Measurements from ENCODE around the gene CNRIP1. TPM values are rescaled to one million over a fixed set of nuclear protein-coding genes. Genes with fewer than 3 reads are reported as not detected.

CNRIP1 gene
- total RNA-seq, 1 experiment from 2014 or later: not detected

- TF ChIP-seq RAD21 (IDR thresholded peaks at IDR 0.05; ENCODE audit: low read depth) (no peak), EGR1 (IDR thresholded peaks at IDR 0.05; ENCODE audit: low read depth) (no peak), ELF1 (IDR thresholded peaks at IDR 0.05; ENCODE audit: borderline replicate concordance, low read depth) (no peak), FOSL1 (IDR thresholded peaks at IDR 0.05; ENCODE audit: low read depth) (no peak)
- TF ChIP-seq, protein P1, sequence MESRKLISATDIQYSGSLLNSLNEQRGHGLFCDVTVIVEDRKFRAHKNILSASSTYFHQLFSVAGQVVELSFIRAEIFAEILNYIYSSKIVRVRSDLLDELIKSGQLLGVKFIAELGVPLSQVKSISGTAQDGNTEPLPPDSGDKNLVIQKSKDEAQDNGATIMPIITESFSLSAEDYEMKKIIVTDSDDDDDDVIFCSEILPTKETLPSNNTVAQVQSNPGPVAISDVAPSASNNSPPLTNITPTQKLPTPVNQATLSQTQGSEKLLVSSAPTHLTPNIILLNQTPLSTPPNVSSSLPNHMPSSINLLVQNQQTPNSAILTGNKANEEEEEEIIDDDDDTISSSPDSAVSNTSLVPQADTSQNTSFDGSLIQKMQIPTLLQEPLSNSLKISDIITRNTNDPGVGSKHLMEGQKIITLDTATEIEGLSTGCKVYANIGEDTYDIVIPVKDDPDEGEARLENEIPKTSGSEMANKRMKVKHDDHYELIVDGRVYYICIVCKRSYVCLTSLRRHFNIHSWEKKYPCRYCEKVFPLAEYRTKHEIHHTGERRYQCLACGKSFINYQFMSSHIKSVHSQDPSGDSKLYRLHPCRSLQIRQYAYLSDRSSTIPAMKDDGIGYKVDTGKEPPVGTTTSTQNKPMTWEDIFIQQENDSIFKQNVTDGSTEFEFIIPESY (IDR thresholded peaks at IDR 0.05; ENCODE audit: extremely low read depth, insufficient replicate concordance, low read length): no peak
- TF ChIP-seq, protein P2, sequence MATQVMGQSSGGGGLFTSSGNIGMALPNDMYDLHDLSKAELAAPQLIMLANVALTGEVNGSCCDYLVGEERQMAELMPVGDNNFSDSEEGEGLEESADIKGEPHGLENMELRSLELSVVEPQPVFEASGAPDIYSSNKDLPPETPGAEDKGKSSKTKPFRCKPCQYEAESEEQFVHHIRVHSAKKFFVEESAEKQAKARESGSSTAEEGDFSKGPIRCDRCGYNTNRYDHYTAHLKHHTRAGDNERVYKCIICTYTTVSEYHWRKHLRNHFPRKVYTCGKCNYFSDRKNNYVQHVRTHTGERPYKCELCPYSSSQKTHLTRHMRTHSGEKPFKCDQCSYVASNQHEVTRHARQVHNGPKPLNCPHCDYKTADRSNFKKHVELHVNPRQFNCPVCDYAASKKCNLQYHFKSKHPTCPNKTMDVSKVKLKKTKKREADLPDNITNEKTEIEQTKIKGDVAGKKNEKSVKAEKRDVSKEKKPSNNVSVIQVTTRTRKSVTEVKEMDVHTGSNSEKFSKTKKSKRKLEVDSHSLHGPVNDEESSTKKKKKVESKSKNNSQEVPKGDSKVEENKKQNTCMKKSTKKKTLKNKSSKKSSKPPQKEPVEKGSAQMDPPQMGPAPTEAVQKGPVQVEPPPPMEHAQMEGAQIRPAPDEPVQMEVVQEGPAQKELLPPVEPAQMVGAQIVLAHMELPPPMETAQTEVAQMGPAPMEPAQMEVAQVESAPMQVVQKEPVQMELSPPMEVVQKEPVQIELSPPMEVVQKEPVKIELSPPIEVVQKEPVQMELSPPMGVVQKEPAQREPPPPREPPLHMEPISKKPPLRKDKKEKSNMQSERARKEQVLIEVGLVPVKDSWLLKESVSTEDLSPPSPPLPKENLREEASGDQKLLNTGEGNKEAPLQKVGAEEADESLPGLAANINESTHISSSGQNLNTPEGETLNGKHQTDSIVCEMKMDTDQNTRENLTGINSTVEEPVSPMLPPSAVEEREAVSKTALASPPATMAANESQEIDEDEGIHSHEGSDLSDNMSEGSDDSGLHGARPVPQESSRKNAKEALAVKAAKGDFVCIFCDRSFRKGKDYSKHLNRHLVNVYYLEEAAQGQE (IDR thresholded peaks at IDR 0.05; ENCODE audit: low read depth): no peak
- DNase-seq (ENCODE audit: low read depth, low spot score) (no peak), ATAC-seq (no peak)
- RAD21 ChIA-PET (ENCODE audit: low non-redundant PET in 1 of 2, low total read pairs in 2 of 2, uncharacterized antibody in 2 of 2, unreplicated experiment in 2 of 2): no interaction called here
- POLR2A ChIA-PET: no interaction called here
- H3K4me3 ChIP-seq (replicated peaks in 1 of 2; ENCODE audit: low read depth in 1 of 2, low read length in 2 of 2): no peak overlapping the region
- H3K4me1 ChIP-seq (ENCODE audit: control insufficient read depth in 1 of 2, insufficient read depth in 2 of 2, low read length in 2 of 2): peaks cover 13 to 22% of the 10 kb centered on the region in 2 experiments; a peak in 3 of 4 replicates
- BruUV-seq (replicated peaks): no TSS peak
- no peak overlapping the region for H3K4me2 ChIP-seq (ENCODE audit: low read length)
- H3K27me3 ChIP-seq (ENCODE audit: insufficient read depth, low read length): no peaks in the 10 kb centered on the region
- no peaks in the 10 kb centered on the region for H3K9me2 ChIP-seq (ENCODE audit: insufficient read depth)
- H3K9ac ChIP-seq (ENCODE audit: low read length): no peak overlapping the region
- H3K79me2 ChIP-seq (ENCODE audit: insufficient read depth, low read length): no peaks in the 10 kb centered on the region
- no peaks in the 10 kb centered on the region for H4K20me1 ChIP-seq (ENCODE audit: insufficient read depth)
- intact Hi-C loops (cut with micrococcal nuclease): no loop called here
- CTCF ChIA-PET: no interaction called here
- no peaks in the 10 kb centered on the region for H3K9me3 ChIP-seq (ENCODE audit: control insufficient read depth in 1 of 2, insufficient read depth in 1 of 2, low read depth in 1 of 2, low read length in 2 of 2)
- H2AFZ ChIP-seq (ENCODE audit: low read depth, low read length, poor library complexity, severe bottlenecking): no peak overlapping the region
- no peaks in the 10 kb centered on the region for H3K36me3 ChIP-seq (ENCODE audit: control insufficient read depth in 1 of 2, insufficient read depth in 2 of 2, low read length in 2 of 2)
- no peak overlapping the region for H3K27ac ChIP-seq (ENCODE audit: low read depth, low read length)
Observed at GRCh38 chr2:68333009-68333408, 13.3 kb upstream of the CNRIP1 start.
